Activated naive CD4-positive, alpha-beta T cell treated with anti-CD3 and anti-CD28 coated beads, Interleukin-2, amount 10 ng/mL, durations not matched to agents 7 days and 5 days (primary cell): ENCODE results near the gene KRTAP5-1.
"Not testable (repeated sequence)": the region's sequence is repeated elsewhere in the genome, so short reads cannot be mapped to it uniquely, and the experiment has no call there.

Experiments used
- CTCF ChIA-PET: fragments of 350-600 bp; sonication (Branson Sonifier 250); formaldehyde crosslinking; loops from one replicate; lab custom pipeline; 2021; ENCODE audit warnings: antibody characterized with exemption; lab: Charles Lee
- DNase-seq: peaks from one replicate; pipeline ENCODE4 v3.0.0-alpha.2; 2020
- H3K27ac Mint-ChIP-seq: one replicate; pipeline ENCODE4 v1.8.0; 2021; ENCODE audit warnings: mild to moderate bottlenecking, moderate library complexity, mixed read lengths
- H3K27me3 Mint-ChIP-seq: one replicate; pipeline ENCODE4 v1.8.0; 2021; ENCODE audit warnings: mild to moderate bottlenecking, mixed read lengths
- H3K36me3 Mint-ChIP-seq: one replicate; pipeline ENCODE4 v1.8.0; 2021; ENCODE audit warnings: mixed read lengths
- H3K4me1 Mint-ChIP-seq: one replicate; pipeline ENCODE4 v1.8.0; 2021; ENCODE audit warnings: mixed read lengths
- H3K4me3 Mint-ChIP-seq: one replicate; pipeline ENCODE4 v1.8.0; 2021; ENCODE audit warnings: mild to moderate bottlenecking, moderate library complexity, mixed read lengths
- H3K9me3 Mint-ChIP-seq: one replicate; pipeline ENCODE4 v1.8.0; 2021; ENCODE audit warnings: mixed read lengths

KRTAP5-1 gene

GRCh38 chr11:1596576-1597121, 11.6 kb upstream of the KRTAP5-1 start:
- not testable (repeated sequence) for H3K4me1 Mint-ChIP-seq, H3K36me3 Mint-ChIP-seq, H3K9me3 Mint-ChIP-seq, H3K4me3 Mint-ChIP-seq, DNase-seq, H3K27ac Mint-ChIP-seq
- H3K27me3 Mint-ChIP-seq: peaks cover 74% of the 10 kb centered on the region
- CTCF ChIA-PET: interaction anchor here (1.2 kb wide), 1 partner anchor 22 kb away, joined by 3 read pairs; no protein-coding TSS in a partner anchor

DNA sequence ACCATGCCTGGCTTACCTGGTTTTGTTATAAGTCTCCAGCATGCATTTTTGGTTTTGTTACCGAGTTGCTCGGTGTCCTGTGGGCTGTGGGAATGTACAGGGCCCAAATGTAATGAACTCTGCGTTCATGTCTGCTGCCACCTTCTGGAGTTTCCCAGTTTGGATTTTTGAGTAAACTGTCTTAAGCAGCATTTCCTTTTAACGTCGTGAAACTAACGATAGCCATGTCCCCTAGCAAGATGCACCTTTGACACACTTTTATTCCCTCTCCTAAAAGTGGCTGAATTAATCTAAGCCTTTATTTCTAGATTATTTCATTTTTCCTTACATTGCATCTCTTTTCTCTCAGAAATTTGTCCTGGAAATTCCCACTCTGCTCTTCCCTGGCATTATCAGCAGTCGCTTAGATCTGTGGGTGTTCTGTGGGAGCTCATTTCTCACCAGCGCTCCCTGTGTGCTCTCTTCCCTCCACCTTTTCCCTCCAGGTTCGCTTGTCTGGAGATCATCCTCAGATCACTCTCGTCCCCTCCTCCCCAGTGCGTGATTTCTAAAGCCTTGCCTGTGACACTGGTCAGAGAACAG, 11.0 kb upstream of the KRTAP5-1 start:
- H3K36me3 Mint-ChIP-seq, H3K9me3 Mint-ChIP-seq, H3K4me1 Mint-ChIP-seq, H3K4me3 Mint-ChIP-seq, DNase-seq, H3K27ac Mint-ChIP-seq: not testable (repeated sequence)
- peaks cover 72% of the 10 kb centered on the region for H3K27me3 Mint-ChIP-seq
- CTCF ChIA-PET: interaction anchor here (1.2 to 1.8 kb wide), 3 partner anchors 12 to 49 kb away, joined by 3 to 4 read pairs (median 4); partner anchors contain the start of gene KRTAP5-3

DNA sequence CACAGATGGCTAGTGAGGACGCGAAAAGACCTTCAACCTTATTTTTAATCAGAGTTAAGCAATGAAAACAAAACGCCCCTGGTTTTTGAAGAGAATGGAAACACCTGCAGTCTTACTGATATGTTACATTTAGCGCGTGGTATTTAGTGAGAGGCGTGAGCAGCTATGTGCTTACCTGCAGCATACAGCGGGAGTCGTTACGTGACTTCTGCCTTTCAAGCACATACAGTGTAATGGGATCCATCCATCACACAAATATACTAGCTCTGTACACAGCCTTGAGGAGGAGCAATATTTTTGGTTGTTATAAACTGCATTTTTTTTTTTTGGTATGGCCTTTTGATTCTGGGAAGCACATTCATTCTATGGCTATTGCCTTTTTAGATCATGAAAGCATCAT, 7.5 kb upstream of the KRTAP5-1 start:
- Mint-ChIP-seq H3K27me3 (peaks cover 60% of the 10 kb centered on the region), H3K36me3 (peaks cover 11% of the 10 kb centered on the region), H3K27ac (no peak overlapping the region), H3K4me3 (no peak overlapping the region), H3K4me1 (peaks cover 20% of the 10 kb centered on the region), H3K9me3 (peaks cover 12% of the 10 kb centered on the region)
- DNase-seq: no peak
- CTCF ChIA-PET: interaction anchor here (0.7 to 1.4 kb wide), 2 partner anchors 38 to 54 kb away, joined by 3 to 4 read pairs; no protein-coding TSS in a partner anchor

DNA sequence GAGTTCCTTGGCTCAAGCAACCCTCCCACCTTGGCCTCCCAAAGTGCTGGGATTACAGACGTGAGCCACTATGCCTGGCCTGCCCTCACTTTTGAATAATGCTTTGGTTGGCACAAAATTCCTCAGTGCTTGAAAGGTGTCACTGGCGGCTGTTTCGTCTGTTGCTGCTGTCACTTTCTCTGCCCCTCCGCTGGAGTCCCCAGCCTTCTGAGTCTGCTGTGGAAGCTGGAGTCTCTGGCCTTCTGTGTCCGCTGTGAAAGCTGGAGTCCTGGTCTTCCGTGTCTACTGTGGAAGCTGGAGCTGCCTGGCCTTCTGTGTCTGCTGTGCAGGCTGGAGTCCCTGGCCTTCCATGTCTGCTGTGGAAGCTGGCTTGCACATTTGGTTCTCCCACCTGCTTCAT, 4.9 kb upstream of the KRTAP5-1 start:
- H3K36me3 Mint-ChIP-seq: peaks cover 11% of the 10 kb centered on the region
- H3K4me1 Mint-ChIP-seq: peaks cover 14% of the 10 kb centered on the region
- H3K9me3 Mint-ChIP-seq: peaks cover 12% of the 10 kb centered on the region
- CTCF ChIA-PET: interaction anchor here (1.0 to 2.6 kb wide), 2 partner anchors 15 to 137 kb away, joined by 3 to 14 read pairs; no protein-coding TSS in a partner anchor
- H3K4me3 Mint-ChIP-seq: no peak overlapping the region
- peak overlapping the region; percentile 64 for H3K27ac Mint-ChIP-seq
- peaks cover 47% of the 10 kb centered on the region for H3K27me3 Mint-ChIP-seq
- no peak for DNase-seq

GRCh38 chr11:1589191-1589963, 4.3 kb upstream of the KRTAP5-1 start:
- CTCF ChIA-PET: interaction anchor here (1.0 to 2.6 kb wide), 2 partner anchors 15 to 137 kb away, joined by 3 to 14 read pairs; no protein-coding TSS in a partner anchor
- H3K4me3 Mint-ChIP-seq: peak overlapping the region; percentile 43
- peaks cover 11% of the 10 kb centered on the region for H3K36me3 Mint-ChIP-seq
- peak; percentile 43 for DNase-seq
- H3K27ac Mint-ChIP-seq: peak overlapping the region; percentile 93
- H3K27me3 Mint-ChIP-seq: peaks cover 44% of the 10 kb centered on the region
- H3K4me1 Mint-ChIP-seq: peaks cover 15% of the 10 kb centered on the region
- peaks cover 12% of the 10 kb centered on the region for H3K9me3 Mint-ChIP-seq

GRCh38 chr11:1586699-1587098, 1.6 kb upstream of the KRTAP5-1 start:
- Mint-ChIP-seq H3K4me1 (peaks cover 20% of the 10 kb centered on the region), H3K9me3 (peaks cover 12% of the 10 kb centered on the region), H3K4me3 (no peak overlapping the region), H3K36me3 (peaks cover 11% of the 10 kb centered on the region), H3K27me3 (peaks cover 33% of the 10 kb centered on the region), H3K27ac (no peak overlapping the region)
- CTCF ChIA-PET: interaction anchor here (1.0 kb wide), 1 partner anchor 12 kb away, joined by 7 read pairs; no protein-coding TSS in a partner anchor
- no peak for DNase-seq

DNA sequence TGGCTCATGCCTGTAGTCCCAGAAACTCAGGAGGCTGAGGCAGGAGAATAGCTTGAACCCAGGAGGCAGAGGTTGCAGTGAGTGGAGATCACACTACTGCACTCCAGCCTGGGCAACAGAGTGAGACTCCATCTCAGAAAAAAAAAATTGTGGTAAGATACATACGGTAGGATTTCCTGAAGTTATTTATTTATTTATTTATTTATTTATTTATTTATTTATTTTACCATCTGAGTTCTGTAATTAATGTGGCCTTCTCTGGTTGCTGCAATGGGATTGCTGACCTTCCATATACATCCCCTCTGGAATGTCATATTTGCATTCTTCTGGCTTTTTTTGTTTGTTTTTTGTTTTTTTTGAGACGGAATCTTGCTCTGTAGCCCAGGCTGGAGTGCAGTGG, 2.2 kb downstream of the KRTAP5-1 start:
- not testable (repeated sequence) for DNase-seq, H3K4me3 Mint-ChIP-seq, H3K9me3 Mint-ChIP-seq, H3K36me3 Mint-ChIP-seq, H3K27ac Mint-ChIP-seq, H3K4me1 Mint-ChIP-seq
- H3K27me3 Mint-ChIP-seq: peaks cover 34% of the 10 kb centered on the region
- CTCF ChIA-PET: interaction anchor here (1.3 kb wide), 1 partner anchor 12 kb away, joined by 3 read pairs; no protein-coding TSS in a partner anchor

DNA sequence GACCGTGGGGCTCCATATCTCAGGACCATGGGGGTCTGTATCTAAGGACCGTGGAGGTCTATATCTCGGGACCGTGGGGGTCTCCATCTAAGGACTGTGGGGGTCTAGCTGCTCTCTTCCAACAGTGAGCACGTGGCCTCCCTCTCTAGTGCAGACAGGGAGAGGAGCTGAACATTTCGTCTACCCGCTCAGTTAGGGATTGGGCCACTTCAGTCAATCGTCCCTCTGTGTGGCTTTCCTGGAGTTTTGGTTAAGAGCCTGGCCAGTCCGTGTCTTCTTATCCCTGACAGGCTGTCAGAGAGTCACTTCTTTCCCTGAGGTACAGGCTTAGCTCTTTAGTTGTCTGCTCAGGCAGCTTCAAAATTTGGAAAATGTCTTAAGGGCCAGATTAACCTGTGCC, 3.1 kb downstream of the KRTAP5-1 start:
- Mint-ChIP-seq H3K27me3 (peaks cover 28% of the 10 kb centered on the region), H3K4me1 (peaks cover 5% of the 10 kb centered on the region), H3K4me3 (no peak overlapping the region), H3K27ac (no peak overlapping the region), H3K9me3 (peaks cover 8% of the 10 kb centered on the region), H3K36me3 (no peaks in the 10 kb centered on the region)
- no peak for DNase-seq
- CTCF ChIA-PET: interaction anchor here (1.3 kb wide), 1 partner anchor 13 kb away, joined by 3 read pairs; no protein-coding TSS in a partner anchor

DNA sequence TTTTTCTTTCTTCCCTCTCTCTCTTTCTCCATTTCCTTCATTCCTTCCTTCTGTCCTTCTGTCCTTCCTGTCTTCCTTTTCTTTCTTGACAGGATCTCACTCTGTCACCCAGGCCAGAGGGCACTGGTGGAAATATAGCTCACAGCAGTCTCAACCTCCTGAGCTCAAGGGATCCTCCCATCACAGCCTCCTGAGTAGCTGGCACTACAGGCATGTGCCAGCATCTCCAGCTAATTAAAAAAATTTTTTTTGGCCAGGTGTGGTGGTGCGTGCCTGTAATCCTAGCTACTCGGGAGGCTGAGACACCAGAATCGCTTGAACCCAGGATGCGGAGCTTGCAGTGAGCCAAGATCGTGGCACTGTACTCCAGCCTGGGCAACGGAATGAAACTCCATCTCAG, 8.3 kb downstream of the KRTAP5-1 start:
- Mint-ChIP-seq H3K27me3 (peaks cover 46% of the 10 kb centered on the region), H3K9me3 (peaks cover 8% of the 10 kb centered on the region), H3K4me3 (no peak overlapping the region), H3K27ac (no peak overlapping the region), H3K4me1 (peaks cover 15% of the 10 kb centered on the region), H3K36me3 (no peaks in the 10 kb centered on the region)
- CTCF ChIA-PET: interaction anchor here (1.5 to 4.3 kb wide), 2 partner anchors 29 to 124 kb away, joined by 6 to 51 read pairs; no protein-coding TSS in a partner anchor
- no peak for DNase-seq

GRCh38 chr11:1575756-1576155, 9.3 kb downstream of the KRTAP5-1 start:
- H3K4me3 Mint-ChIP-seq, H3K27ac Mint-ChIP-seq: not testable (repeated sequence)

DNA sequence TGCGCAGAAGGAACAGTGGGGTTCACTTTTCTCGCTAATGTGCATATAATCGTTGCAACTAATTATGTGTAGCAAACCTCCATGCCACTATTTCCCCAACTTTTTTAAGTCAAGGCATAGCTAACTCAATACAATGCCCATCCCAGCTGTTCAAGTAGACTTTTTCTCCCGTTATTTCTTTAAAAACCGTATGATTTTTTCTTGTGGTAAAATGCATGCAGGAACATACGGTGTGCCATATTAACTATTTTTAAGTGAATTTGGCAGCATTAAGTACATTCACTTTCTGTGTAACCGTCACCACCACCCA, 10.2 kb downstream of the KRTAP5-1 start:
- H3K9me3 Mint-ChIP-seq: peaks cover 8% of the 10 kb centered on the region
- no peak for DNase-seq
- peaks cover 18% of the 10 kb centered on the region for H3K4me1 Mint-ChIP-seq
- no peak overlapping the region for H3K4me3 Mint-ChIP-seq
- CTCF ChIA-PET: interaction anchor here (0.6 to 4.3 kb wide), 24 partner anchors 9 to 461 kb away, joined by 3 to 51 read pairs (median 6); partner anchors contain the start of gene KRTAP5-1
- peaks cover 58% of the 10 kb centered on the region for H3K27me3 Mint-ChIP-seq
- no peaks in the 10 kb centered on the region for H3K36me3 Mint-ChIP-seq
- no peak overlapping the region for H3K27ac Mint-ChIP-seq

More at GRCh38 chr11:1575756-1576155, 9.3 kb downstream of the KRTAP5-1 start:
- CTCF ChIA-PET: interaction anchor here (1.5 to 4.3 kb wide), 6 partner anchors 11 to 376 kb away, joined by 7 to 51 read pairs (median 12); no protein-coding TSS in a partner anchor
- not testable (repeated sequence) for DNase-seq, H3K9me3 Mint-ChIP-seq, H3K36me3 Mint-ChIP-seq
- peaks cover 16% of the 10 kb centered on the region for H3K4me1 Mint-ChIP-seq
- peaks cover 49% of the 10 kb centered on the region for H3K27me3 Mint-ChIP-seq

DNA sequence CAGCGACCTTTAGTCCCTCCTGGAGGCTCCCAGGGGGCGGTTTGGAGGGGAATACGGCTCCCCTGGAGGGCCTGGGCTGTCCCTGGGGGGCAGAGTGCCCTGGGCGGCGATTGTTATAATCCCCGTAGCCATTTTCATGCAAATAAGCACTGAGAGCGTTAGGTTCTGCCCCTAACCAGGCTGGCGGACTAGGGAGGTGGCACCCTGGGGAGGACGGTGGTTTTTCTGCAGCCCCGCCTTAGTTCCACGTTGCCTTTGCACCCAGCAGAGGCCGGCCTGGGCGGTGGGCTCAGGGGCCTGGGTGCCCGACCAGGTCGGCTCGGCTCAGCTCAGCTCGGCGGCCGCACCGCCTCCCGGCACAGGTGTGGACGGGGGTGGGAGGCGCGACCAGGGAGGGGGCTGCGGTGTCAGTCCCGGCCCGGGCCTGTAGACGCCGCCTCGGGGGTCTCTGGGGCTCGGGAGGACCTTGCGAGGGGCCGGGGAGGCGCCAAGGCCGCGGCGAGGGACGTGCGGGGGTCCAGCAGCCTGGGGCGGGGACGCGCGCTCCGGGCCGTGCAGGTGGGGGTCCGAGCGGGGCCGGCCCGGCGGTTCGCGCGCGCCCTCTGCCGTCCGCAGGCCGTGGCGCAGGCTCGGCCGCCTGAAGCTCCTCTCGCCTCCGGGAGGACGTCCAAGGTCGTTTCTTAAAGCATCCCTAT, 10.7 kb downstream of the KRTAP5-1 start:
- Mint-ChIP-seq H3K4me1 (peaks cover 18% of the 10 kb centered on the region), H3K27me3 (peaks cover 63% of the 10 kb centered on the region), H3K27ac (no peak overlapping the region), H3K36me3 (no peaks in the 10 kb centered on the region), H3K4me3 (peak overlapping the region; percentile 26), H3K9me3 (peaks cover 8% of the 10 kb centered on the region)
- CTCF ChIA-PET: interaction anchor here (0.6 to 4.3 kb wide), 24 partner anchors 9 to 460 kb away, joined by 3 to 51 read pairs (median 6); partner anchors contain the start of gene KRTAP5-1
- DNase-seq: peak; percentile 63

- H3K27me3 Mint-ChIP-seq: peaks cover 68% of the 10 kb centered on the region
- H3K4me1 Mint-ChIP-seq: peaks cover 18% of the 10 kb centered on the region
- peak overlapping the region; percentile 35 for H3K4me3 Mint-ChIP-seq
Measured at GRCh38 chr11:1573903-1574237, 11.2 kb downstream of the KRTAP5-1 start.

More at GRCh38 chr11:1573903-1574237, 11.2 kb downstream of the KRTAP5-1 start:
- Mint-ChIP-seq H3K27ac (no peak overlapping the region), H3K36me3 (no peaks in the 10 kb centered on the region), H3K9me3 (peaks cover 8% of the 10 kb centered on the region)
- no peak for DNase-seq
- CTCF ChIA-PET: interaction anchor here (1.2 to 4.3 kb wide), 5 partner anchors 13 to 120 kb away, joined by 4 to 51 read pairs (median 7); no protein-coding TSS in a partner anchor
